Mucosa of descending colon (tissue), 3 donors: Measurements from ENCODE around the gene SLC10A4. TPM values are rescaled to one million over a fixed set of nuclear protein-coding genes. Genes with fewer than 3 reads are reported as not detected.
"Not testable (repeated sequence)": the region's sequence is repeated elsewhere in the genome, so short reads cannot be mapped to it uniquely, and the experiment has no call there.

Experiments used
- ATAC-seq: fragments of 200-7000 bp; cut with Tn5 transposase; one replicate; pipeline ENCODE4 v1.9.1; 2020; ENCODE audit warnings: mild to moderate bottlenecking, moderate library complexity
- DNase-seq, 3 donors: peaks; one replicate each; pipeline ENCODE4 v3.0.0-alpha.2; 2020
- H3K36me3 ChIP-seq: fragments of 200-600 bp; one replicate; pipeline ENCODE4 v1.8.0; 2021; ENCODE audit warnings: low read depth, mild to moderate bottlenecking
- H3K4me1 ChIP-seq: fragments of 200-600 bp; one replicate; pipeline ENCODE4 v1.8.0; 2021; ENCODE audit warnings: low read depth, mild to moderate bottlenecking
- H3K4me3 ChIP-seq: fragments of 200-600 bp; one replicate; pipeline ENCODE4 v1.8.0; 2021; ENCODE audit warnings: mild to moderate bottlenecking
- H3K9me3 ChIP-seq: fragments of 200-600 bp; one replicate; pipeline ENCODE4 v1.8.0; 2021; ENCODE audit warnings: mild to moderate bottlenecking
- CTCF ChIP-seq: fragments of 200-600 bp; IDR thresholded peaks from one replicate; pipeline ENCODE4 v1.8.0; 2022; ENCODE audit warnings: antibody characterized with exemption, mild to moderate bottlenecking
- intact Hi-C, 2 donors: fragments of 100-400 bp; cut with DNase I in 1 of 2; cut with micrococcal nuclease in 1 of 2; formaldehyde crosslinking; loops; one replicate each; pipeline versions ENCODE4 v1.11.0 to v1.11.1; 2022; cut with DNase I, micrococcal nuclease
- total RNA-seq, 3 donors: library from RNA; stranded (reverse); fragmentation: NEBNext Ultra II Directional in 2 of 3; extraction: Animal tissue kit (Norgen Biotek cat#: 25700) in 2 of 3; gene quantifications; one replicate each; pipeline versions ENCODE4 v1.2.1 to v1.2.4, GENCODE V29; 2021 to 2023
- donor health status: DM: no; HTN: no; CAD: no; lungs with moderate emphysema.
- donor health status: DM: no; HTN: no; CAD: no.
- donor health status: DM: no; HTN: yes; CAD: no.

SLC10A4 gene
- total RNA-seq, 3 donors from 2014 or later: 0.26 to 2.1 TPM; not detected in 1

- no peaks in the 10 kb centered on the region for H3K36me3 ChIP-seq
- H3K4me1 ChIP-seq: no peaks in the 10 kb centered on the region
- no peak overlapping the region for H3K4me3 ChIP-seq
- no peak for TF ChIP-seq CTCF
- intact Hi-C loops: no loop called here
- DNase-seq: no peak
- no peaks in the 10 kb centered on the region for H3K9me3 ChIP-seq
- no peak for ATAC-seq
Observed at GRCh38 chr4:48449151-48449550, 34.0 kb upstream of the SLC10A4 start.

GRCh38 chr4:48450740-48451139 lies 32.4 kb upstream of the SLC10A4 start:
- no peaks in the 10 kb centered on the region for H3K36me3 ChIP-seq
- no peak for TF ChIP-seq CTCF
- H3K4me1 ChIP-seq: no peaks in the 10 kb centered on the region
- H3K9me3 ChIP-seq: no peaks in the 10 kb centered on the region
- no peak overlapping the region for H3K4me3 ChIP-seq
- DNase-seq (no peak), ATAC-seq (no peak)
- intact Hi-C loops: no loop called here

GRCh38 chr4:48451656-48452055 lies 31.5 kb upstream of the SLC10A4 start:
- intact Hi-C loops, H3K4me1 ChIP-seq, DNase-seq, H3K9me3 ChIP-seq, ATAC-seq, H3K36me3 ChIP-seq, H3K4me3 ChIP-seq: not testable (repeated sequence)

- Histone ChIP-seq H3K4me3 (no peak overlapping the region), H3K4me1 (no peaks in the 10 kb centered on the region), H3K9me3 (no peaks in the 10 kb centered on the region), H3K36me3 (no peaks in the 10 kb centered on the region)
- DNase-seq (no peak), ATAC-seq (no peak)
- TF ChIP-seq CTCF: no peak
- intact Hi-C loops: no loop called here
Observed at GRCh38 chr4:48454591-48454990, 28.6 kb upstream of the SLC10A4 start.

GRCh38 chr4:48461000-48461399 lies 22.1 kb upstream of the SLC10A4 start:
- intact Hi-C loops: no loop called here
- no peak for TF ChIP-seq CTCF

GRCh38 chr4:48462363-48462762 lies 20.8 kb upstream of the SLC10A4 start:
- DNase-seq (no peak), ATAC-seq (no peak)
- no peak for TF ChIP-seq CTCF
- intact Hi-C loops: no loop called here
- H3K4me1 ChIP-seq: no peaks in the 10 kb centered on the region
- no peaks in the 10 kb centered on the region for H3K36me3 ChIP-seq
- no peaks in the 10 kb centered on the region for H3K9me3 ChIP-seq
- H3K4me3 ChIP-seq: no peak overlapping the region

More at GRCh38 chr4:48461000-48461399, 22.1 kb upstream of the SLC10A4 start:
- Histone ChIP-seq H3K9me3 (no peaks in the 10 kb centered on the region), H3K36me3 (no peaks in the 10 kb centered on the region), H3K4me3 (no peak overlapping the region), H3K4me1 (no peaks in the 10 kb centered on the region)
- ATAC-seq: no peak
- DNase-seq: no peak
